GM06990 (cell line): ENCODE measurements around the gene FAM76B.

Source experiments
- DNase-seq: peaks from one replicate; pipeline ENCODE4 v3.0.0-alpha.2; 2011; ENCODE audit not compliant: insufficient read length; ENCODE audit errors: extremely low read depth
- H3K27me3 ChIP-seq: replicated peaks from 2 replicates; pipeline ENCODE4 v1.6.0; 2011; ENCODE audit warnings: low read length; ENCODE audit not compliant: control insufficient read depth, insufficient read depth
- H3K36me3 ChIP-seq: 2 replicates; pipeline ENCODE4 v1.5.1; 2011; ENCODE audit warnings: low read length; ENCODE audit not compliant: control insufficient read depth, insufficient read depth
- H3K4me3 ChIP-seq: replicated peaks from 2 replicates; pipeline ENCODE4 v1.5.1; 2011; ENCODE audit warnings: low read depth, mild to moderate bottlenecking, control low read depth, low read length
- TF ChIP-seq, protein P1 (sequence below): IDR thresholded peaks from 2 replicates; pipeline ENCODE4 v1.5.1; 2011; ENCODE audit warnings: low read length, control low read depth, mild to moderate bottlenecking, inconsistent platforms; ENCODE audit not compliant: insufficient read depth, poor library complexity, severe bottlenecking

Gene FAM76B

DNA sequence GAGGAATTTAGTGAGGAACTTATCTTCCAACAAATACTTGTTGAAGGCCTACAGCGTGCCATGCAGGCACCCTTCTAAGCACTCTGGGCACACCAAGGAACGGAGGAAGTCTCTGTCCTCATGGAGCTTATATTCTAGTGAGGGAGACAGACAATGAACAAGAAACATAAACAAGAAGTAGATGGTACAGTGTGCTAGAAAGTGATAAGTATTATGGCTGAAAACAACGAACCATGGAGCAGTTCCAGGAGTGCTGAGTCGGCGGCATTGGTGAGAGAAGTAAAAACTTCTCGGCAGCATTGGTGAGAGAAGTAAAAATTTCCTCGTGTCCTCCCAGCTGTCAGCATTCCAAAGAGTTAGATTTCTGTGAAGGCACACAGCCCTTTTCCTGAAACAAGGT is 53.2 kb downstream of the FAM76B start:
- no peak for DNase-seq
- TF ChIP-seq, protein P1, sequence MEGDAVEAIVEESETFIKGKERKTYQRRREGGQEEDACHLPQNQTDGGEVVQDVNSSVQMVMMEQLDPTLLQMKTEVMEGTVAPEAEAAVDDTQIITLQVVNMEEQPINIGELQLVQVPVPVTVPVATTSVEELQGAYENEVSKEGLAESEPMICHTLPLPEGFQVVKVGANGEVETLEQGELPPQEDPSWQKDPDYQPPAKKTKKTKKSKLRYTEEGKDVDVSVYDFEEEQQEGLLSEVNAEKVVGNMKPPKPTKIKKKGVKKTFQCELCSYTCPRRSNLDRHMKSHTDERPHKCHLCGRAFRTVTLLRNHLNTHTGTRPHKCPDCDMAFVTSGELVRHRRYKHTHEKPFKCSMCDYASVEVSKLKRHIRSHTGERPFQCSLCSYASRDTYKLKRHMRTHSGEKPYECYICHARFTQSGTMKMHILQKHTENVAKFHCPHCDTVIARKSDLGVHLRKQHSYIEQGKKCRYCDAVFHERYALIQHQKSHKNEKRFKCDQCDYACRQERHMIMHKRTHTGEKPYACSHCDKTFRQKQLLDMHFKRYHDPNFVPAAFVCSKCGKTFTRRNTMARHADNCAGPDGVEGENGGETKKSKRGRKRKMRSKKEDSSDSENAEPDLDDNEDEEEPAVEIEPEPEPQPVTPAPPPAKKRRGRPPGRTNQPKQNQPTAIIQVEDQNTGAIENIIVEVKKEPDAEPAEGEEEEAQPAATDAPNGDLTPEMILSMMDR, result no peak
- peaks cover 1% of the 10 kb centered on the region; the same call in 1 of the 2 replicates for H3K27me3 ChIP-seq
- no peak overlapping the region for H3K4me3 ChIP-seq
- no peaks in the 10 kb centered on the region for H3K36me3 ChIP-seq

DNA sequence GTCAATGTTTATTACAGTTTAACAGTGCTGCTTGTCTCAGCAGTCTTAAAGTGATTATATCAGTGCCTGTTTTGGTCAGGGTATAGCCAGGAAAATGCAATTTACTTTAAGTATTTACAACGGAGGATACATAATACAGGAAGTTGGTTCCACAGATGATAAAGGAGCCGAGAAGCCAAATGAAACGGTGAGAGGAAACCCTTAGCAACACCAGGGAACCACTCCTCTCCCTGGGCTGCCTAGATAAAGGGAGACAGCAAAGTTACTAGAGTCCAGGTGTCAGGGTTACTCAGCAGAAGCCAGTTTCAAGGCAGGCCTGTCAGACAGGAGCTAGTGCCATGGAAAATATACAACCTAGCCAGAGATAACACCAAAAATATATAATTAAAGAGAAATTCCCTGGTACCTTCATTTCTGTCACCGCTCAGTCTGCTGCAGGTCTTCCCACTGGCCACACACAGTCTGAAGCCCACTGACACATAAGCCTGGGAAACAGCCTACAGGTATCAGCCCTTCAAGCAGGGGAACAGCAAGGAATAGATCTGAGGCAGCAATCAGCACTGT is 55.5 kb downstream of the FAM76B start:
- TF ChIP-seq, protein P1, result no peak
- Histone ChIP-seq H3K36me3 (no peaks in the 10 kb centered on the region), H3K27me3 (peaks cover 1% of the 10 kb centered on the region; the same call in 1 of the 2 replicates), H3K4me3 (no peak overlapping the region)
- no peak for DNase-seq

DNA sequence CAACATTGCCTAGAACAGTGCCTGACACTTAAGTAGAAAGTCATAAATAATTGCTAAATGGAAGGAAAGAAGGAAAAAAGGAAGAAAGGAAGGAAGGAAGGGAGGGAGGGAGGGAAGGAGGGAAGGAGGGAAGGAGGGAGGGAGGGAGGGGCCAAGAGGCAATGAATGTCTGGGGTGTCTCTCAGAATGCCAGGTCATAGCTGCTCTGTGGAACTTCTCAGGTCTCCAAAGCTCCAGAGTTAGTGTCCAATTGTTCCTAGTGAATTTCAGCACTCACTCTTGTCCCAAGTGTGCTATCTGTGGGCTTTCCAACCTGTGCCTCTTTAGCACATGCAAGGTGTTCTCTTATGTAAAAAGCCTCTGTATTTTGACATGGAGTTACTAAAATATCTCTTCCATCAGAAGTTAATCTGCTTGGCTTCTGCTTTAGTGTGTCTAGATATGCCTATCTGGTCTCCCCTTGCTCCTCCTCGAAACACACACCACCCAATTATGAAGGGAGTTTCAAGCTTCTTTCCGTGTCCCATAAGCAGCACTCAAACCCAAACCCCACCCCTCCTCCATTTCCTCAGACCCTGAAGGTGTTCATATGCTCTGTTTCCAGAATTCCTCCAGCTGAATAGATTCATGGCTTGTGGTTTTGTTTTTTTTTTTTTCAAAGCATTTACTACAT is 56.5 kb downstream of the FAM76B start:
- H3K27me3 ChIP-seq, result peaks cover 1% of the 10 kb centered on the region; the same call in 1 of the 2 replicates
- H3K36me3 ChIP-seq, result no peaks in the 10 kb centered on the region
- no peak overlapping the region for H3K4me3 ChIP-seq
- DNase-seq, result no peak
- TF ChIP-seq, protein P1, result no peak

DNA sequence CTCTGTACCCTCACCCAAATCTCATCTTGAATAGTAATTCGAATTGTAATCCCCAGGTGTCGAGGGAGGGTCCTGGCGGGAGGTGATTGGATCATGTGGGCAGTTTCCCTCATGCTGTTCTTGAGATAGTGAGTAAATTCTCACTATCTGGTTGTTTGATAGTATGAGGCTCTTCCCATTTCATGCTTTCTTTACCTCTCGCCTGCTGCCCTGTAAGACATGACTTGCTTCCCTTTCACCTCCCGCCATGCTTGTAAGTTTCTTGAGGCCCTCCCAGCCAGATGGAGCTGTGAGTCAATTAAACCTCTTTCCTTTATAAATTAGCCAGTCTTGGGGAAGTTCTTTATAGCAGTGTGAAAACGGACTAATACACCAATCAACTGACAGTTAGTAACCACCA is 60.1 kb downstream of the FAM76B start:
- TF ChIP-seq, protein P1, result no peak
- peaks cover 1% of the 10 kb centered on the region; the same call in 1 of the 2 replicates for H3K27me3 ChIP-seq
- no peaks in the 10 kb centered on the region for H3K36me3 ChIP-seq
- H3K4me3 ChIP-seq, result no peak overlapping the region
- no peak for DNase-seq

DNA sequence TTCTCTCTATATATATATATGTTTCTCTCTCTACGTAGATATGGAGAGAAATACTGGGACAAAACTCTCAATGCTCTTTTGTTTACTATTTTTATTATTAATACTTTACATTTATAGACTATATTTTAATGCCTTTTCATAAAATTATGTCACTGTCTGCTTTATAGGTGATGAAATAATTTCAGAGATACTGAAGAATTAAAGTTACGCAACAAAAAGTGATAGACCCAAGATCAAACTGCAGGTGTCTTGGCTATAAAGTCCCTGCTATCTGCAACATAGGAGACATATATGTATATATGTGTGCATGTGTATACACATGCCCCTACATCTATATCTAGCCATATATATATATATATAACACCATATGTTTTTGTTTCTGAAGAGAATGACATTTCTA is 60.8 kb downstream of the FAM76B start:
- no peak for DNase-seq
- Histone ChIP-seq H3K27me3 (no peaks in the 10 kb centered on the region), H3K36me3 (no peaks in the 10 kb centered on the region), H3K4me3 (no peak overlapping the region)
- TF ChIP-seq, protein P1, result no peak
